HCT116 (cell line): Measurements from ENCODE around the gene PRKCQ. TPM values are rescaled to one million over a fixed set of nuclear protein-coding genes. Genes with fewer than 3 reads are reported as not detected.
"Not testable (repeated sequence)": the region's sequence is repeated elsewhere in the genome, so short reads cannot be mapped to it uniquely, and the experiment has no call there.

Experiments
- ATAC-seq: fragments of 200-7000 bp; cut with Tn5 transposase; 2 replicates; pipeline ENCODE4 v1.9.1; 2020; ENCODE audit warnings: mild to moderate bottlenecking, moderate library complexity
- BruUV-seq: library from RNA; stranded (reverse); fragments of 400-500 nt; replicated peaks from 2 replicates; lab custom pipeline; 2021; lab: Mats Ljungman, UMichigan
- CTCF ChIA-PET: fragments of 300-600 bp; sonication (Branson Sonifier 250); formaldehyde crosslinking; loops from one replicate; lab custom pipeline; 2021; ENCODE audit warnings: antibody characterized with exemption; lab: Charles Lee
- POLR2A ChIA-PET: fragments of 300-600, 350-600 bp; sonication (Branson Sonifier 250); formaldehyde crosslinking; loops from one replicate; lab custom pipeline; 2021; ENCODE audit warnings: antibody characterized with exemption; lab: Charles Lee
- RAD21 ChIA-PET, 2 experiments: fragments of 300-600 bp; sonication (Branson Sonifier 250); formaldehyde crosslinking; loops; one replicate each; lab custom pipeline; 2023; ENCODE audit warnings: low total read pairs in 2 of 2; ENCODE audit not compliant: uncharacterized antibody in 2 of 2, unreplicated experiment in 2 of 2, low non-redundant PET in 1 of 2; lab: Charles Lee
- DNase-seq: peaks from one replicate; pipeline ENCODE4 v3.0.0-alpha.2; 2010; ENCODE audit warnings: low read depth, low spot score
- H2AFZ ChIP-seq: fragments of 200-600 bp; shearing (Covaris generic), sonication (generic); 2 replicates; pipeline ENCODE4 v1.6.1; 2017; ENCODE audit warnings: low read depth, mixed run types, mixed read lengths, antibody characterized with exemption, low read length; ENCODE audit not compliant: poor library complexity, severe bottlenecking
- H3K27ac ChIP-seq: 2 replicates; pipeline ENCODE4 v1.5.1; 2012; ENCODE audit warnings: low read depth, low read length
- H3K27me3 ChIP-seq: fragments of 200-600 bp; sonication (generic); 2 replicates; pipeline ENCODE4 v1.6.1; 2016; ENCODE audit warnings: mixed run types, low read length, mixed read lengths; ENCODE audit not compliant: insufficient read depth
- H3K36me3 ChIP-seq, 2 experiments: fragments of 200-500 bp in 1 of 2; fragments of 200-600 bp in 1 of 2; sonication (Bioruptor generic) in 1 of 2; sonication (generic) in 1 of 2; 2 replicates each; pipeline versions ENCODE4 v1.5.1 to v1.6.1; 2014 to 2016; ENCODE audit warnings: low read length in 2 of 2, inconsistent platforms in 1 of 2, mixed read lengths in 1 of 2, mixed run types in 1 of 2; ENCODE audit not compliant: insufficient read depth in 2 of 2, control insufficient read depth in 1 of 2
- H3K4me1 ChIP-seq, 2 experiments: fragments of 200-600 bp in 1 of 2; sonication (generic) in 1 of 2; 2 replicates each; pipeline versions ENCODE4 v1.5.1 to v1.6.1; 2012 to 2017; ENCODE audit warnings: low read length in 2 of 2, inconsistent platforms in 1 of 2, mild to moderate bottlenecking in 1 of 2, mixed read lengths in 1 of 2, mixed run types in 1 of 2, moderate library complexity in 1 of 2; ENCODE audit not compliant: insufficient read depth in 2 of 2, control insufficient read depth in 1 of 2
- H3K4me2 ChIP-seq: fragments of 200-600 bp; sonication (generic); 2 replicates; pipeline ENCODE4 v1.6.1; 2017; ENCODE audit warnings: mixed run types, low read length, mixed read lengths
- H3K4me3 ChIP-seq, 2 experiments: fragments of 200-600 bp in 1 of 2; sonication (generic) in 1 of 2; replicated peaks in 1 of 2; 2 replicates each; pipeline ENCODE4 v1.5.1; 2011 to 2016; ENCODE audit warnings: low read length in 2 of 2, control low read depth in 1 of 2, low read depth in 1 of 2, mild to moderate bottlenecking in 1 of 2, mixed read lengths in 1 of 2, mixed run types in 1 of 2
- H3K79me2 ChIP-seq: fragments of 200-600 bp; sonication (generic); 2 replicates; pipeline ENCODE4 v1.6.1; 2017; ENCODE audit warnings: mild to moderate bottlenecking, mixed run types, low read length, moderate library complexity, mixed read lengths; ENCODE audit not compliant: insufficient read depth
- H3K9ac ChIP-seq: fragments of 200-600 bp; sonication (generic); 2 replicates; pipeline ENCODE4 v1.6.1; 2016; ENCODE audit warnings: low read length, mixed read lengths
- H3K9me2 ChIP-seq: fragments of 200-600 bp; sonication (generic), shearing (Covaris generic); 2 replicates; pipeline ENCODE4 v1.6.1; 2017; ENCODE audit warnings: mixed run types, mild to moderate bottlenecking, moderate library complexity; ENCODE audit not compliant: insufficient read depth
- H3K9me3 ChIP-seq, 2 experiments: fragments of 200-500 bp in 1 of 2; fragments of 200-600 bp in 1 of 2; sonication (Bioruptor generic) in 1 of 2; sonication (generic) in 1 of 2; 2 replicates each; pipeline ENCODE4 v1.6.1; 2014 to 2017; ENCODE audit warnings: low read length in 2 of 2, mixed read lengths in 2 of 2, inconsistent platforms in 1 of 2, low read depth in 1 of 2, mild to moderate bottlenecking in 1 of 2, mixed run types in 1 of 2, moderate library complexity in 1 of 2; ENCODE audit not compliant: control insufficient read depth in 1 of 2, insufficient read depth in 1 of 2
- H4K20me1 ChIP-seq: fragments of 200-600 bp; sonication (generic), shearing (Covaris generic); 2 replicates; pipeline ENCODE4 v1.6.1; 2017; ENCODE audit warnings: mixed run types, mild to moderate bottlenecking, moderate library complexity; ENCODE audit not compliant: insufficient read depth
- EZH2 ChIP-seq: fragments of 200-600 bp; sonication (generic); IDR thresholded peaks from 2 replicates; pipeline ENCODE4 v1.6.1; 2017; ENCODE audit warnings: antibody characterized with exemption, mixed run types
- JUND ChIP-seq: IDR thresholded peaks from 2 replicates; pipeline ENCODE4 v1.6.1; 2012
- TCF7L2 ChIP-seq: IDR thresholded peaks from 2 replicates; pipeline ENCODE4 v1.7.0; 2011; ENCODE audit warnings: borderline replicate concordance, inconsistent platforms; ENCODE audit not compliant: insufficient read depth, insufficient read length; ENCODE audit errors: extremely low read depth
- ZBTB33 ChIP-seq: IDR thresholded peaks from 2 replicates; pipeline ENCODE4 v1.6.1; 2011; ENCODE audit warnings: mild to moderate bottlenecking, low read length, moderate library complexity; ENCODE audit not compliant: insufficient replicate concordance; ENCODE audit errors: extremely low read depth
- ZNF274 ChIP-seq: fragments of 200-500 bp; sonication (Bioruptor generic); IDR thresholded peaks from 2 replicates; pipeline ENCODE4 v1.6.1; 2014; ENCODE audit warnings: mild to moderate bottlenecking, low read depth, low read length, inconsistent platforms
- intact Hi-C: fragments of 100-400 bp; cut with micrococcal nuclease; formaldehyde crosslinking; loops from 2 replicates; pipeline ENCODE4 v1.10.0; 2022
- total RNA-seq: library from RNA; stranded (reverse); gene quantifications from one replicate; pipeline ENCODE4 v1.2.1, GENCODE V29; 2021; ENCODE audit not compliant: unreplicated experiment

Gene PRKCQ
- total RNA-seq, 1 experiment from 2014 or later = 0.54 TPM

GRCh38 chr10:6472710-6473005 is 107.4 kb downstream of the PRKCQ start:
- POLR2A ChIA-PET, DNase-seq, RAD21 ChIA-PET, H3K4me2 ChIP-seq, H3K79me2 ChIP-seq, ATAC-seq, H3K36me3 ChIP-seq, BruUV-seq, CTCF ChIA-PET, H3K9ac ChIP-seq, H2AFZ ChIP-seq, H3K9me2 ChIP-seq, intact Hi-C loops, H3K4me1 ChIP-seq, H3K4me3 ChIP-seq, H3K27ac ChIP-seq, H3K9me3 ChIP-seq, H4K20me1 ChIP-seq: not testable (repeated sequence)
- H3K27me3 ChIP-seq = peaks cover 44% of the 10 kb centered on the region

- Histone ChIP-seq H4K20me1 (no peaks in the 10 kb centered on the region), H3K27ac (no peak overlapping the region), H3K79me2 (no peaks in the 10 kb centered on the region), H3K4me3 (no peak overlapping the region)
- ATAC-seq (no peak), DNase-seq (no peak)
- intact Hi-C loops = no loop called here
- RAD21 ChIA-PET = no interaction called here
- TF ChIP-seq EZH2 (no peak), ZNF274 (no peak), TCF7L2 (no peak), ZBTB33 (no peak), JUND (no peak)
- TF ChIP-seq, all 23 proteins: peak for 0
- H2AFZ ChIP-seq = no peak overlapping the region
- no peaks in the 10 kb centered on the region for H3K9me3 ChIP-seq
- ChIA-PET CTCF (no interaction called here), POLR2A (no interaction called here)
- no peak overlapping the region for H3K4me2 ChIP-seq
- H3K36me3 ChIP-seq = no peaks in the 10 kb centered on the region
- no peaks in the 10 kb centered on the region for H3K4me1 ChIP-seq
- no peak overlapping the region for H3K9ac ChIP-seq
- no peaks in the 10 kb centered on the region for H3K9me2 ChIP-seq
- H3K27me3 ChIP-seq = peaks cover 49% of the 10 kb centered on the region
- BruUV-seq = no TSS peak
Measured at GRCh38 chr10:6470894-6471618, 109.0 kb downstream of the PRKCQ start.
